A549 treated with dexamethasone at 1 μM for 4 hours (cell line): ENCODE data around the gene IGFBP2. TPM values are rescaled to one million over a fixed set of nuclear protein-coding genes. Genes with fewer than 3 reads are reported as not detected.

Experiments
- total RNA-seq: library from RNA; stranded (reverse); fragments of 200-300 nt; extraction: Qiagen RNA extraction; gene quantifications from 5 replicates; pipeline ENCODE4 v1.2.3, GENCODE V29; 2022

Gene IGFBP2
- 69.4 to 100.0 TPM (median 96.6 TPM) in 5 replicates for total RNA-seq

GRCh38 chr2:216632952-216633615, at the start of gene IGFBP2:
IGFBP2 (plus strand) TSS chr2:216633420; CDS start chr2:216633524, 104 bp downstream.

GRCh38 chr2:216695401-216695821, 62.2 kb downstream of the IGFBP2 start, which contains the start of gene IGFBP5:
IGFBP5 (minus strand) TSS chr2:216695549; CDS start chr2:216694775, 774 bp downstream.

Other genes starting within 250 kb of the IGFBP2 start
- gene SMARCAL1, start 220.9 kb upstream of the IGFBP2 start, total RNA-seq: 12.2 to 16.1 TPM (median 15.6 TPM) in 5 replicates
- 3,930 to 6,121 TPM (median 4,109 TPM) in 5 replicates for gene RPL37A, start 134.6 kb upstream of the IGFBP2 start, total RNA-seq
- gene IGFBP5, start 62.1 kb downstream of the IGFBP2 start, total RNA-seq: 0.18 to 0.27 TPM (median 0.23 TPM) in 5 replicates
- not detected in 5 replicates for gene TNP1, start 226.6 kb downstream of the IGFBP2 start, total RNA-seq